MCF 10A (cell line): ENCODE results near the gene BMERB1. TPM values are rescaled to one million over a fixed set of nuclear protein-coding genes. Genes with fewer than 3 reads are reported as not detected.

Experiments used
- BruUV-seq: library from RNA; stranded (reverse); fragments of 400-500 nt; replicated peaks from 2 replicates; lab custom pipeline; 2021; lab: Mats Ljungman, UMichigan
- CTCF ChIA-PET: fragments of 300-600 bp; sonication (Branson Sonifier 250); formaldehyde crosslinking; extraction: SDS; loops from one replicate; lab custom pipeline; 2021; ENCODE audit warnings: antibody characterized with exemption, inconsistent platforms; lab: Yijun Ruan, JAX
- POLR2A ChIA-PET: fragments of 300-600, 350-650 bp; sonication (Branson Sonifier 250); formaldehyde crosslinking; extraction: SDS; loops from one replicate; lab custom pipeline; 2020; ENCODE audit warnings: antibody characterized with exemption, inconsistent platforms; lab: Yijun Ruan, JAX
- DNase-seq: peaks from one replicate; pipeline ENCODE4 v3.0.0-alpha.2; 2018; ENCODE audit not compliant: unreplicated experiment
- H3K27ac Mint-ChIP-seq: one replicate; pipeline ENCODE4 v1.8.0; 2022; ENCODE audit warnings: mild to moderate bottlenecking, low read depth, mixed read lengths; ENCODE audit not compliant: unreplicated experiment
- H3K27me3 Mint-ChIP-seq: one replicate; pipeline ENCODE4 v1.8.0; 2022; ENCODE audit warnings: mixed read lengths; ENCODE audit not compliant: insufficient read depth, unreplicated experiment
- H3K36me3 Mint-ChIP-seq: one replicate; pipeline ENCODE4 v1.8.0; 2022; ENCODE audit warnings: mild to moderate bottlenecking, moderate library complexity, mixed read lengths; ENCODE audit not compliant: insufficient read depth, unreplicated experiment
- H3K4me1 Mint-ChIP-seq: one replicate; pipeline ENCODE4 v1.8.0; 2022; ENCODE audit warnings: mixed read lengths; ENCODE audit not compliant: insufficient read depth, unreplicated experiment
- H3K4me3 Mint-ChIP-seq: one replicate; pipeline ENCODE4 v1.8.0; 2022; ENCODE audit warnings: mild to moderate bottlenecking, moderate library complexity, mixed read lengths; ENCODE audit not compliant: unreplicated experiment
- H3K9me3 Mint-ChIP-seq: one replicate; pipeline ENCODE4 v1.8.0; 2022; ENCODE audit warnings: mixed read lengths; ENCODE audit not compliant: unreplicated experiment
- intact Hi-C: fragments of 100-400 bp; cut with micrococcal nuclease; formaldehyde crosslinking; loops from 2 replicates; pipeline ENCODE4 v1.14.1; 2022
- total RNA-seq: library from RNA; stranded (reverse); gene quantifications from 2 replicates; pipeline ENCODE4 v1.2.3, GENCODE V29; 2022
- TF ChIP-seq, protein P1 (sequence below): fragments of 200-600 bp; IDR thresholded peaks from one replicate; pipeline ENCODE4 v1.8.0; 2022; ENCODE audit warnings: antibody characterized with exemption, mild to moderate bottlenecking; ENCODE audit not compliant: unreplicated experiment

BMERB1 gene
- total RNA-seq, 1 experiment from 2014 or later, result 3.3 TPM

DNA sequence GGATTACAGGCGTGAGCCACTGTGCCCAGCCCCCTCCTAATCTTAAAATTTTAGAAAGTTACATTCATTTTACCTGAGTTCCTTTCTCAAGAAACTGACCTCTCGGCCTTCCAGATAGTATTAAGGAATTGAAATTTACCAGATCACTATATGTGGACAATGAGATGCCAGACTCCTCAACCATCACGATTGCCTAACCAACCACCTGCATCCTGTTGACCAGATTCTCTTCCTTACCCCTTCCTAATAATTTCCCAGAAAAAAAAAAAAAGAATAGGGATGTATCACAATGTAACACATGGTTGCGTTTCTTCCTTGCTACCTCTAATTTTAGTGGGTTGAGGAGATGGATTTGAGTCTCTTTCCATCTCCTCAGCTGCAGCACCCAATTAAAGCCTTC is 72.1 kb downstream of the BMERB1 start:
- BruUV-seq, result no TSS peak
- peaks cover 14% of the 10 kb centered on the region for H3K27me3 Mint-ChIP-seq
- no peaks in the 10 kb centered on the region for H3K36me3 Mint-ChIP-seq
- ChIA-PET POLR2A (no interaction called here), CTCF (interaction anchor here (0.6 to 0.8 kb wide), 4 partner anchors 9 to 460 kb away, joined by 3 read pairs; no protein-coding TSS in a partner anchor)
- H3K4me3 Mint-ChIP-seq, result no peak overlapping the region
- intact Hi-C loops, result no loop called here
- H3K4me1 Mint-ChIP-seq, result peaks cover 8% of the 10 kb centered on the region
- no peak for DNase-seq
- TF ChIP-seq, protein P1, sequence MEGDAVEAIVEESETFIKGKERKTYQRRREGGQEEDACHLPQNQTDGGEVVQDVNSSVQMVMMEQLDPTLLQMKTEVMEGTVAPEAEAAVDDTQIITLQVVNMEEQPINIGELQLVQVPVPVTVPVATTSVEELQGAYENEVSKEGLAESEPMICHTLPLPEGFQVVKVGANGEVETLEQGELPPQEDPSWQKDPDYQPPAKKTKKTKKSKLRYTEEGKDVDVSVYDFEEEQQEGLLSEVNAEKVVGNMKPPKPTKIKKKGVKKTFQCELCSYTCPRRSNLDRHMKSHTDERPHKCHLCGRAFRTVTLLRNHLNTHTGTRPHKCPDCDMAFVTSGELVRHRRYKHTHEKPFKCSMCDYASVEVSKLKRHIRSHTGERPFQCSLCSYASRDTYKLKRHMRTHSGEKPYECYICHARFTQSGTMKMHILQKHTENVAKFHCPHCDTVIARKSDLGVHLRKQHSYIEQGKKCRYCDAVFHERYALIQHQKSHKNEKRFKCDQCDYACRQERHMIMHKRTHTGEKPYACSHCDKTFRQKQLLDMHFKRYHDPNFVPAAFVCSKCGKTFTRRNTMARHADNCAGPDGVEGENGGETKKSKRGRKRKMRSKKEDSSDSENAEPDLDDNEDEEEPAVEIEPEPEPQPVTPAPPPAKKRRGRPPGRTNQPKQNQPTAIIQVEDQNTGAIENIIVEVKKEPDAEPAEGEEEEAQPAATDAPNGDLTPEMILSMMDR, result no peak
- no peaks in the 10 kb centered on the region for H3K9me3 Mint-ChIP-seq
- no peak overlapping the region for H3K27ac Mint-ChIP-seq

DNA sequence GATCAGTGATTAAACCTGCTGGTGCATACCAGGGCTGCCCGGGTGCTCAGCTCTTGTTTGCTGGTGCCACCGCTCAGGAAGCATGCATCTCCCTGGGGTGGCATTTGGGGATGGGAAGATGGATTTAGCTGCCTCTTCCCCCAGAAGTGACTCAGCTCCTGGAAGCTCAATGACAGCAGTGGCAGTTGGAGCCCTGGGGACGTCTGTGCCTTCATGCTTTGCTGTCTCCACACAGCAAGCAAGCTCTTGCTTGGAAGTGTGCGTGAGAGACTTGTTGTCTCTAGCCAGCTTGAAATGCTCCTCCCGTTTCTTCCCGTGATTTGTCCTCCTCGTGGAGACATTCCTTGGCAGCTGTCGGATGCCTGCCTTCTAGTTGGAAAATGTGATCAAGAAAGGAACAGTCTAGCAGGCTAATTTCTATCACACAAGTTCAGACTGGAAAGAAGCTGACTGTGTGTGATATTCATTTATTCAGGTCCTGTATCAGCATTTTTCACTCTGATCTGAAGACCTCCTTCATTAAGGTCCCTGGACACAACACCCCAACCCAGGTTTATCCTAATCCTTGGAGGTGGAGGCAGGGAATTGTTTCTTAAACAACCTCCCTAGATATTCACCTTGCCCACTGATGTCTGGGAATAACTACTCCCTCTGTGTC is 73.0 kb downstream of the BMERB1 start:
- Mint-ChIP-seq H3K4me3 (no peak overlapping the region), H3K27me3 (peaks cover 14% of the 10 kb centered on the region), H3K4me1 (peaks cover 3% of the 10 kb centered on the region), H3K9me3 (no peaks in the 10 kb centered on the region), H3K27ac (no peak overlapping the region), H3K36me3 (no peaks in the 10 kb centered on the region)
- DNase-seq, result no peak
- TF ChIP-seq, protein P1, result no peak
- ChIA-PET POLR2A (interaction anchor here (0.9 kb wide), 1 partner anchor 65 kb away, joined by 4 read pairs; no protein-coding TSS in a partner anchor), CTCF (interaction anchor here (0.6 to 0.8 kb wide), 3 partner anchors 90 to 459 kb away, joined by 3 read pairs; no protein-coding TSS in a partner anchor)
- intact Hi-C loops, result no loop called here
- BruUV-seq, result no TSS peak

DNA sequence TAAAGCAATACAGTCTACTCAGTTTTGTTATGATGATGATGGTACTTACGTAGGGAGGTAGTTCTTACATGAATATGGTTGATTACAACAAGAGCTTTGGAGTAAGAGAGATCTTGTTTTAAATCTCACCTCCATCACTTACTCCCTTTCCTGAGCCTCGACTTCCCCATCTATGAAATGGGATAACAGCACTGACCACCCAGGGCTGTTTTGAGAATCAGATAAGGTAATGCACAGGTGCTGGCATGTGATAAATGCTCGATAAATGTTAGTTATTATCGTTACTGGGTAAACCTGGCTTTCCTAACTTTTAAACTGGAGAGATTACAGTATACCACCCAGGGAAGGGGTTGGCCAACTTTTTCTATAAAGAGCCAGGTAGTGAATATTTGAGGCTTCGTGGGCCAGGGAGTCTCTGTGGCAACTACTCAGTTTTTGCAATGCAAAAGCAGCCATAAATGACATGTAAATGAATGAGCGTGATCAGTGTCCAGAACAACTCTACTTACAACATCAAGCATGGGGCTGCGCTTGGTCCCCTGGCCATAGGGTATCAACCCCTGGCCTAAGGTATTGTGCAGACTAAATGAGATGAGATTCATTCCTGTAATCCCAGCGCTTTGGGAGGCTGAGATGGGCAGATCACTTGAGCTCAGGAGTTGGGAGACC is 73.7 kb downstream of the BMERB1 start:
- Mint-ChIP-seq H3K4me1 (no peaks in the 10 kb centered on the region), H3K36me3 (peaks cover 2% of the 10 kb centered on the region), H3K9me3 (no peaks in the 10 kb centered on the region), H3K27ac (no peak overlapping the region), H3K4me3 (no peak overlapping the region), H3K27me3 (peaks cover 14% of the 10 kb centered on the region)
- BruUV-seq, result no TSS peak
- intact Hi-C loops, result no loop called here
- no peak for DNase-seq
- POLR2A ChIA-PET, result no interaction called here
- TF ChIP-seq, protein P1, result no peak
- CTCF ChIA-PET, result no interaction called here

GRCh38 chr16:15509051-15509592 is 74.7 kb downstream of the BMERB1 start:
- ChIA-PET CTCF (no interaction called here), POLR2A (no interaction called here)
- H3K4me1 Mint-ChIP-seq, result no peaks in the 10 kb centered on the region
- BruUV-seq, result no TSS peak
- intact Hi-C loops, result no loop called here
- H3K9me3 Mint-ChIP-seq, result no peaks in the 10 kb centered on the region
- no peak overlapping the region for H3K4me3 Mint-ChIP-seq
- no peak for DNase-seq
- TF ChIP-seq, protein P1, result no peak
- H3K36me3 Mint-ChIP-seq, result peaks cover 6% of the 10 kb centered on the region
- H3K27ac Mint-ChIP-seq, result no peak overlapping the region
- peaks cover 14% of the 10 kb centered on the region for H3K27me3 Mint-ChIP-seq
